ENCODE measurements around the gene PARD3.

Gene PARD3

GRCh38 chr10:34624323-34625153, 190.6 kb downstream of the PARD3 start:
- no peak for DNase-seq (ENCODE audit: low read depth, low spot score)

GRCh38 chr10:34622945-34623344, 192.2 kb downstream of the PARD3 start:
- DNase-seq (ENCODE audit: low read depth, low spot score) = no peak

GRCh38 chr10:34618611-34619010, 196.5 kb downstream of the PARD3 start:
- no peak for DNase-seq (ENCODE audit: low read depth, low spot score)

- no peak for DNase-seq (ENCODE audit: low read depth, low spot score)
These were observed 199.3 kb downstream of the PARD3 start for GRCh38 chr10:34615770-34616169.

GRCh38 chr10:34613491-34613890, 201.6 kb downstream of the PARD3 start:
- no peak for DNase-seq (ENCODE audit: low read depth, low spot score)

GRCh38 chr10:34612938-34613337, 202.2 kb downstream of the PARD3 start:
- DNase-seq (ENCODE audit: low read depth, low spot score) = no peak

GRCh38 chr10:34612446-34612845, 202.7 kb downstream of the PARD3 start:
- no peak for DNase-seq (ENCODE audit: low read depth, low spot score)

- DNase-seq (ENCODE audit: low read depth, low spot score) = no peak
These were observed 205.7 kb downstream of the PARD3 start for GRCh38 chr10:34609287-34609940.

GRCh38 chr10:34607894-34608293, 207.2 kb downstream of the PARD3 start:
- no peak for DNase-seq (ENCODE audit: low read depth, low spot score)

GRCh38 chr10:34606890-34607289, 208.2 kb downstream of the PARD3 start:
- no peak for DNase-seq (ENCODE audit: low read depth, low spot score)

GRCh38 chr10:34602478-34602877, 212.6 kb downstream of the PARD3 start:
- no peak for DNase-seq (ENCODE audit: low read depth, low spot score)

GRCh38 chr10:34601691-34602090, 213.4 kb downstream of the PARD3 start:
- DNase-seq (ENCODE audit: low read depth, low spot score) = no peak

GRCh38 chr10:34599026-34599795, 215.9 kb downstream of the PARD3 start:
- no peak for DNase-seq (ENCODE audit: low read depth, low spot score)

GRCh38 chr10:34596351-34596750, 218.7 kb downstream of the PARD3 start:
- DNase-seq (ENCODE audit: low read depth, low spot score) = no peak

- no peak for DNase-seq (ENCODE audit: low read depth, low spot score)
These were observed 221.2 kb downstream of the PARD3 start for GRCh38 chr10:34593930-34594329.

GRCh38 chr10:34593374-34593890, 221.7 kb downstream of the PARD3 start:
- DNase-seq (ENCODE audit: low read depth, low spot score) = no peak

GRCh38 chr10:34590793-34591192, 224.3 kb downstream of the PARD3 start:
- DNase-seq (ENCODE audit: low read depth, low spot score) = no peak

- DNase-seq (ENCODE audit: low read depth, low spot score) = no peak
These were observed 225.8 kb downstream of the PARD3 start for GRCh38 chr10:34589275-34589674.

- DNase-seq (ENCODE audit: low read depth, low spot score) = no peak
These were observed 227.4 kb downstream of the PARD3 start for GRCh38 chr10:34587680-34588019.

- DNase-seq (ENCODE audit: low read depth, low spot score) = no peak
These were observed 228.0 kb downstream of the PARD3 start for GRCh38 chr10:34587002-34587679.

- DNase-seq (ENCODE audit: low read depth, low spot score) = no peak
These were observed 229.5 kb downstream of the PARD3 start for GRCh38 chr10:34585422-34586112.

Measured in smooth muscle cell of the brain vasculature (primary cell).